Smooth muscle cell (in vitro differentiated cells): Measurements from ENCODE around the gene FAM20A. TPM values are rescaled to one million over a fixed set of nuclear protein-coding genes. Genes with fewer than 3 reads are reported as not detected.

Source experiments
- DNase-seq: peaks from one replicate; lab custom pipeline; 2025; ENCODE audit not compliant: unreplicated experiment; lab: John Stamatoyannopoulos, UW
- H2AFZ ChIP-seq: fragments of 200-600 bp; sonication (generic); 2 replicates; pipeline ENCODE4 v1.6.0; 2016; ENCODE audit warnings: antibody characterized with exemption, low read depth, mild to moderate bottlenecking
- H3F3A ChIP-seq: fragments of 200-600 bp; sonication (generic); 2 replicates; pipeline ENCODE4 v1.6.0; 2017; ENCODE audit warnings: antibody characterized with exemption, low read depth
- H3K27ac ChIP-seq: fragments of 200-600 bp; sonication (generic); 2 replicates; pipeline ENCODE4 v1.5.1; 2016; ENCODE audit warnings: low read depth, mild to moderate bottlenecking
- H3K27me3 ChIP-seq: fragments of 200-600 bp; sonication (generic); 2 replicates; pipeline ENCODE4 v1.6.1; 2016; ENCODE audit warnings: low read depth, mild to moderate bottlenecking
- H3K36me3 ChIP-seq: fragments of 200-600 bp; sonication (generic); 2 replicates; pipeline ENCODE4 v1.5.1; 2016; ENCODE audit warnings: low read depth
- H3K4me1 ChIP-seq: fragments of 200-600 bp; sonication (generic); 2 replicates; pipeline ENCODE4 v1.5.1; 2016; ENCODE audit warnings: low read depth
- H3K4me2 ChIP-seq: fragments of 200-600 bp; sonication (generic); 2 replicates; pipeline ENCODE4 v1.6.0; 2016; ENCODE audit warnings: mild to moderate bottlenecking
- H3K4me3 ChIP-seq: fragments of 200-600 bp; sonication (generic); 2 replicates; pipeline ENCODE4 v1.5.1; 2016; ENCODE audit warnings: mild to moderate bottlenecking
- H3K79me2 ChIP-seq: fragments of 200-600 bp; sonication (generic); 2 replicates; pipeline ENCODE4 v1.6.0; 2016; ENCODE audit warnings: low read depth, mild to moderate bottlenecking
- H3K9ac ChIP-seq: fragments of 200-600 bp; sonication (generic); 2 replicates; pipeline ENCODE4 v1.6.0; 2016; ENCODE audit warnings: low read depth
- H3K9me3 ChIP-seq: fragments of 200-600 bp; sonication (generic); replicated peaks from 2 replicates; pipeline ENCODE4 v1.5.1; 2016; ENCODE audit warnings: low read depth
- H4K20me1 ChIP-seq: fragments of 200-600 bp; sonication (generic); 2 replicates; pipeline ENCODE4 v1.6.0; 2016; ENCODE audit warnings: low read depth
- CTCF ChIP-seq: fragments of 200-600 bp; sonication (generic); IDR thresholded peaks from 2 replicates; pipeline ENCODE4 v1.5.1; 2017; ENCODE audit warnings: borderline replicate concordance, mild to moderate bottlenecking, antibody characterized with exemption; ENCODE audit not compliant: insufficient read depth, poor library complexity, severe bottlenecking
- WGBS: methylation state at CpG from one replicate; pipeline ENCODE4 v1.1.7; 2016; ENCODE audit warnings: low lambda C conversion rate; 5-methylcytosine and 5-hydroxymethylcytosine counted together
- polyA plus RNA-seq: library from polyadenylated mRNA; unstranded; fragments of >200 nt; fragmentation: Nextera tagmentation; extraction: Ambion mirVana; gene quantifications from 2 replicates; pipeline ENCODE4 v1.2.1, GENCODE V29; 2016
- total RNA-seq: library from RNA; depleted of rRNA; stranded (reverse); fragments of >200 nt; gene quantifications from 2 replicates; pipeline ENCODE4 v1.2.3, GENCODE V29; 2014

Gene FAM20A
- total and polyA plus RNA-seq, 2 experiments from 2014 or later = 4.6 to 10.8 TPM

GRCh38 chr17:68581863-68582645 is 19.1 kb downstream of the FAM20A start:
- Histone ChIP-seq H3K4me3 (no peak overlapping the region), H3K4me2 (no peak overlapping the region), H3K9me3 (no peaks in the 10 kb centered on the region), H3F3A (peaks cover 4% of the 10 kb centered on the region), H4K20me1 (no peaks in the 10 kb centered on the region), H3K27me3 (no peaks in the 10 kb centered on the region), H2AFZ (no peak overlapping the region), H3K36me3 (no peaks in the 10 kb centered on the region), H3K27ac (no peak overlapping the region), H3K79me2 (no peaks in the 10 kb centered on the region), H3K9ac (no peak overlapping the region), H3K4me1 (peaks cover 3% of the 10 kb centered on the region)
- no peak for DNase-seq
- WGBS = 89% methylated on average over 9 of the region's 9 CpGs
- TF ChIP-seq CTCF = no peak

- Histone ChIP-seq H3K36me3 (no peaks in the 10 kb centered on the region), H4K20me1 (no peaks in the 10 kb centered on the region), H3K4me2 (no peak overlapping the region), H3K9ac (no peak overlapping the region), H3K27ac (no peak overlapping the region), H2AFZ (no peak overlapping the region), H3K27me3 (no peaks in the 10 kb centered on the region), H3F3A (peaks cover 11% of the 10 kb centered on the region), H3K4me1 (peaks cover 3% of the 10 kb centered on the region), H3K9me3 (no peaks in the 10 kb centered on the region), H3K79me2 (no peaks in the 10 kb centered on the region), H3K4me3 (no peak overlapping the region)
- TF ChIP-seq CTCF = no peak
- WGBS = 77% methylated on average over 6 of the region's 6 CpGs
- no peak for DNase-seq
Measured at GRCh38 chr17:68580236-68580770, 20.9 kb downstream of the FAM20A start.

GRCh38 chr17:68579194-68579927 is 21.8 kb downstream of the FAM20A start:
- H2AFZ ChIP-seq = no peak overlapping the region
- WGBS = 88% methylated on average over 8 of the region's 8 CpGs

More at GRCh38 chr17:68579194-68579927, 21.8 kb downstream of the FAM20A start:
- Histone ChIP-seq H3K4me3 (no peak overlapping the region), H3F3A (peaks cover 11% of the 10 kb centered on the region), H3K9me3 (no peaks in the 10 kb centered on the region), H4K20me1 (no peaks in the 10 kb centered on the region), H3K79me2 (no peaks in the 10 kb centered on the region), H3K9ac (no peak overlapping the region), H3K27me3 (no peaks in the 10 kb centered on the region), H3K4me1 (peaks cover 3% of the 10 kb centered on the region), H3K36me3 (no peaks in the 10 kb centered on the region), H3K27ac (no peak overlapping the region), H3K4me2 (no peak overlapping the region)
- no peak for TF ChIP-seq CTCF
- DNase-seq = no peak
